Measurements from ENCODE around the gene MFAP2. TPM values are rescaled to one million over a fixed set of nuclear protein-coding genes. Genes with fewer than 3 reads are reported as not detected.

The MFAP2 gene
- total and polyA plus RNA-seq, 4 donors: 18.1 to 168 (median 81.3) TPM

DNA sequence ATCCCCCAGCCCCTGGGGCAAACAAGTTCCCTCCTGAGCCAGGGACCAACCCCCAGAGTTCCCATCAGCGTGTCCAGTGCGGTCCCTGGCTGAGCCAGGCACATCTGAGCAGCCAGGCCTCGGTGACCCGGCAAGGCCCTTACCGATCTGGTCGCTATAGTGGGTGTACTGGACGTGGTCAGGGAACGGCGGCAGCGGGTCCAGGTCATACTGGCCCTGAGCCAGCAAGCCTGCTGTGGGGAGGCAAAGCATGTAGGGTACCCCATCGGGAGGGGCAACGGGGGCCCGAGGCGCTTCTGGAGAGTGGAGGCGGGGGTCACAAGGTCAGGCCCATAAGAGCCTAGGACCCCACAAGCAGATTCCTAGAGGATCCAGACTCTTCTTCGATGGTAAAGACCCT is 3.5 kb downstream of the MFAP2 start:
- no peaks in the 10 kb centered on the region for H3K27me3 ChIP-seq (ENCODE audit: control insufficient read depth, insufficient read depth, low read length)
- 79% methylated on average over 16 of the region's 16 CpGs for WGBS (ENCODE audit: insufficient coverage)

DNA sequence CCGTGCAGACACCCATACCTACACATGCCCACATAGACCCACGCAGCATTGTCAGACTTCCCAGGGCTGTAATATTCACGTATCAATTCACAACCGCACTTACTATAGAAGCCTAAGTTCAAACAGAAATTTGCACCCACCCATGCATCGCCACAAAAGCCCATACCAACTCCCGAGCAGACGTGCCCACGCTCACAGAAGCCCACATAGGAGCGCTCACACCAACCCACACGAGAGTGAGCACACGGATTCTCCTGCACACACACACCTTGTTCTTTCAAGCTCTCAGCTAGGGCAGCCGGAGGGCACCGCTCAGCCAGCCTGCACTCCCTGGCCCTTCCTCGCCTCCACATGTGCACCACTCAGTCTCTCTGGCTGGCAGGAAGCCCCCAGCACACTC is 4.6 kb downstream of the MFAP2 start:
- Histone ChIP-seq H3K4me3 (ENCODE audit: low read depth, low read length) (no peak overlapping the region), H3K27me3 (ENCODE audit: control insufficient read depth, insufficient read depth, low read length) (no peaks in the 10 kb centered on the region), H3K27ac (ENCODE audit: low read depth, low read length) (no peak overlapping the region), H3K4me1 (ENCODE audit: control insufficient read depth, insufficient read depth, low read length) (peaks cover 52% of the 10 kb centered on the region), H3K36me3 (ENCODE audit: control insufficient read depth, insufficient read depth, low read length) (peaks cover 50% of the 10 kb centered on the region), H3K9me3 (ENCODE audit: control insufficient read depth, insufficient read depth, low read length) (no peaks in the 10 kb centered on the region)
- no peak for DNase-seq (ENCODE audit: low read depth in 4 of 6, low spot score in 6 of 6)
- 86% methylated on average over 14 of the region's 14 CpGs for WGBS (ENCODE audit: insufficient coverage)

More for the DNA sequence above, 3.5 kb downstream of the MFAP2 start:
- H3K36me3 ChIP-seq (ENCODE audit: control insufficient read depth, insufficient read depth, low read length): peaks cover 38% of the 10 kb centered on the region
- no peaks in the 10 kb centered on the region for H3K9me3 ChIP-seq (ENCODE audit: control insufficient read depth, insufficient read depth, low read length)
- no peak for DNase-seq (ENCODE audit: low read depth in 4 of 6, low spot score in 6 of 6)
- H3K4me1 ChIP-seq (ENCODE audit: control insufficient read depth, insufficient read depth, low read length): peaks cover 47% of the 10 kb centered on the region
- H3K27ac ChIP-seq (ENCODE audit: low read depth, low read length): no peak overlapping the region
- H3K4me3 ChIP-seq (ENCODE audit: low read depth, low read length): no peak overlapping the region

DNA sequence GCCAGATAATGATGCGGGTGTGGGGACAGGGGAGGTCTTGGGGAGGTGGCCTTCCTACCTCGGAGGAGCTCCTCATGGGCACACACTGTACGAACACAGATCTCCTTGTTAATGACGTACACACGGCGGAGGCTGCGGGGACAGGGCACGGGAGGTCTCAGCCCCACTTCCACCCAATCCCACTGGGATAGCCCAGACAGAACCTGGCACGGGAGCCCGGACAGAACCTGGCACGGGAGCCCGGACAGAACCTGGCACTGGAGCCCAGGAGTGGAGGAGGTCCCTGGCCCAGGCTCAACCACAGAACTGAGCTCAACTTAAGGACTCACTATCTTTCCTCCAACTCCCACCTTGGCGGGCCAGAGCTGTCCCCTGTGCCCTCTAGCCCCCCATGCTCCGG is 5.2 kb downstream of the MFAP2 start:
- Histone ChIP-seq H3K4me3 (ENCODE audit: low read depth, low read length) (no peak overlapping the region), H3K9me3 (ENCODE audit: control insufficient read depth, insufficient read depth, low read length) (no peaks in the 10 kb centered on the region), H3K4me1 (ENCODE audit: control insufficient read depth, insufficient read depth, low read length) (peaks cover 51% of the 10 kb centered on the region), H3K27ac (ENCODE audit: low read depth, low read length) (no peak overlapping the region), H3K36me3 (ENCODE audit: control insufficient read depth, insufficient read depth, low read length) (peaks cover 56% of the 10 kb centered on the region), H3K27me3 (ENCODE audit: control insufficient read depth, insufficient read depth, low read length) (no peaks in the 10 kb centered on the region)
- DNase-seq (ENCODE audit: low read depth in 4 of 6, low spot score in 6 of 6): no peak
- 78% methylated on average over 10 of the region's 14 CpGs for WGBS (ENCODE audit: insufficient coverage)

GRCh38 chr1:16973215-16973614 is 7.2 kb downstream of the MFAP2 start:
- WGBS (ENCODE audit: insufficient coverage): 89% methylated on average over 8 of the region's 9 CpGs
- Histone ChIP-seq H3K4me1 (ENCODE audit: control insufficient read depth, insufficient read depth, low read length) (peaks cover 34% of the 10 kb centered on the region), H3K36me3 (ENCODE audit: control insufficient read depth, insufficient read depth, low read length) (peaks cover 71% of the 10 kb centered on the region), H3K9me3 (ENCODE audit: control insufficient read depth, insufficient read depth, low read length) (no peaks in the 10 kb centered on the region), H3K27ac (ENCODE audit: low read depth, low read length) (no peak overlapping the region), H3K27me3 (ENCODE audit: control insufficient read depth, insufficient read depth, low read length) (no peaks in the 10 kb centered on the region), H3K4me3 (ENCODE audit: low read depth, low read length) (no peak overlapping the region)
- no peak for DNase-seq (ENCODE audit: low read depth in 4 of 6, low spot score in 6 of 6)

DNA sequence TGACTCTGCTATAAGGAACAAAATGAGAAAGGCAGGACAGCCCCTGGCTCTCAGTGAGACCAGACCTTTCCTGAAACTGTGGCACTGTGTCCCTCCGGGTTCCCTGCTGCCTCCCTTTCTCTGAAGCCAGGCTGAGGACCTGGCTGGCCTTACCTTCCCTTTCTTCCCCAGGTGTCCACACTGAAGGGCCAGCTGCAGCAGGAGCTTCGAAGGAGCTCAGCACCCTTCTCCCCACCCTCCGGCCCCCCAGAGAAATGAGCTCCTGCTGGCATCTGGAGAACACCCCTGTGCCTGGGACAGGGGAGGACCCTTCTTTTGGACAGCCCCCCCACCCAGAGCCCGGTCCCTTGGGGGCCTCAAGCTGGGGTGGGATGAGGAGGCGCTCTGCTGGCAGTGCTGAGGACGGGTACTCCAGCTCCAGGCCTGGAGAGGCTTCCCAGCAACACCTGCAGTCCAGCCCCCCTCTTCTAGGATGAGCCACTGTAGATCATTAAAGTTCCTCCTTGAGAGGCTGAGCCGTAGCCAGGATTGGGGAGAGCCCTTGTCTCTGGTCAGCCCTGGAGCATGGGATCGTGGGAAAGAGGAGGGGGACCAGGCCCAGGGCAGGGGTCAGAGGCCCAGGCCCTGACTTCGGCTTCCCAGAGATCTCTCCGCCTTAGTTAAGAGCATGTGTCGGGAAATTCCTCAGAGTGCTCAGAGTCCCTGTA is 8.1 kb downstream of the MFAP2 start:
- WGBS (ENCODE audit: insufficient coverage): 48% methylated on average over 4 of the region's 11 CpGs
- H3K27me3 ChIP-seq (ENCODE audit: control insufficient read depth, insufficient read depth, low read length): no peaks in the 10 kb centered on the region
- peaks cover 76% of the 10 kb centered on the region for H3K36me3 ChIP-seq (ENCODE audit: control insufficient read depth, insufficient read depth, low read length)
- peak overlapping the region; percentile 4 for H3K27ac ChIP-seq (ENCODE audit: low read depth, low read length)
- H3K9me3 ChIP-seq (ENCODE audit: control insufficient read depth, insufficient read depth, low read length): no peaks in the 10 kb centered on the region
- H3K4me3 ChIP-seq (ENCODE audit: low read depth, low read length): no peak overlapping the region
- DNase-seq (ENCODE audit: low read depth in 4 of 6, low spot score in 6 of 6): no peak
- H3K4me1 ChIP-seq (ENCODE audit: control insufficient read depth, insufficient read depth, low read length): peaks cover 37% of the 10 kb centered on the region

DNA sequence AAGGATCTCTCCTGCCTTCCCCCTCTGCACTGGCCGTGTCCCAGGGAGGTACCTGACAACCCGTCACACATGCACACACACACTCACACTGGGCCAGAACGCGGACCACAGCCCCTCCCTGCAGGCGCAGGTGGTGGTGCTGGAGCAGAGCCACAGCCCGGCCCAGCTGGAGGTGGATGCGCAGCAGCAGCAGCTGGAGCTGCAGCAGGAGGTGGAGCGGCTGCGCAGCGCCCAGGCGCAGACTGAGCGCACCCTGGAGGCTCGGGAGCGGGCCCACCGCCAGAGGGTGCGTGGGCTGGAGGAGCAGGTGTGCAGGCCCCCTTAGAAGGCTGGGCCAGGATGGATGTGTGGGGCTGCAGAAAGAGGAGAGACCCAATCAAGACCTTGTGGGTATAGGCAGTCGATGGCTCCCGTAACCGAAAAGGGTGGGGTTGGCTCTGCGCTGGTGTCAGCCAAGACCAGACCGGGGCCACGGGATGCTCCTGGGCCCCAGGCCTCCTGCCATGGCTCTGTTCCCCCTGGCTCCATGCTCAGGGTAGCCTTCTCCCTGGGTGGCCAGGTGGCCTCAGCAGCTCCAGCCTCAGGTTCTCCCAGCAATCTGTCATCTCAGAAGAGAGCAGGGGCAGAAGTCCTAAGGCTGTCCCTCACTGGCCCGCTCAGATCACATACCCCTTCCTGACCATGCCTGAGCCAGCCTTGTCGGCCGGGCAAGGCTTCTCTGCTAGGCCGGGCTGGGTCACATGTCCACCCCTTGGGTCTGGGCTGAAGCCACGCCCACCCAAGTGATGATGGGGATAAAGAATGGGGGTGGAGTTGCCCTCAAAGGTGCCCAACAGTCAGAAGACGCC is 8.9 kb downstream of the MFAP2 start:
- peak in 1 of 6 donors; percentile 55 for DNase-seq (ENCODE audit: low read depth in 4 of 6, low spot score in 6 of 6)
- H3K27ac ChIP-seq (ENCODE audit: low read depth, low read length): no peak overlapping the region
- no peak overlapping the region for H3K4me3 ChIP-seq (ENCODE audit: low read depth, low read length)
- peaks cover 79% of the 10 kb centered on the region for H3K36me3 ChIP-seq (ENCODE audit: control insufficient read depth, insufficient read depth, low read length)
- H3K4me1 ChIP-seq (ENCODE audit: control insufficient read depth, insufficient read depth, low read length): peaks cover 43% of the 10 kb centered on the region
- no peaks in the 10 kb centered on the region for H3K9me3 ChIP-seq (ENCODE audit: control insufficient read depth, insufficient read depth, low read length)
- no peaks in the 10 kb centered on the region for H3K27me3 ChIP-seq (ENCODE audit: control insufficient read depth, insufficient read depth, low read length)
- WGBS (ENCODE audit: insufficient coverage): 49% methylated on average over 28 of the region's 28 CpGs

DNA sequence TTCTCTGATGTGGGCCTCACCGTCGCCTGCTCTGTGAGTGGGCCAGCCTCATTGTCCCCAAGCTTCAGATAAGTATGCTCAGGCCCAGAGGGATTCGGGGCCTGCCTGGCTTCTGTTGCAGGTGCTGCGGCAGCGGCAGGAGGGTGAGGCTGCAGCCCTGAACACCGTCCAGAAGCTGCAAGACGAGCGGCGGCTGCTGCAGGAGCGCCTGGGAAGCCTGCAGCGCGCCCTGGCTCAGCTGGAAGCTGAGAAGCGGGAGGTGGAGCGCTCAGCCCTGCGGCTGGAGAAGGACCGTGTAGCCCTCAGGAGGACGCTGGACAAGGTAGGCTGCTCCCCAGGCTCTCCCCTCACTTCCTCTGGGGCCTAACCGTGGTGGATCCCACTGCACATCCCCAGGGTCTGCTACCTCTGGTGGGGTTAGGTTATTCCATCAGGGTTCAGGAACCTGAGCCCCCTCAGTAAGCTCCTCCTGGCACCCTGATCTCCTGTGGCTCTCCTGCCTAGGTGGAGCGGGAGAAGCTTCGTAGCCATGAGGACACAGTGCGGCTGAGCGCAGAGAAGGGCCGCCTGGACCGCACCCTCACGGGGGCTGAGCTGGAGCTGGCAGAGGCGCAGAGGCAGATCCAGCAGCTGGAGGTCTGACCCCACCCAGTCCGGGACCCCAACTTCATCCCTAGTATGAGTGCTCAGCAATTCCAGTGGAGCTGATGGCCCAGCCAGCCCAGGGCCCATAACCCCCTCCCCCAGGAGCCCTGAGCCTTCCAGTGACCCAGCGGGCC is 10.1 kb downstream of the MFAP2 start:
- peaks cover 34% of the 10 kb centered on the region for H3K4me1 ChIP-seq (ENCODE audit: control insufficient read depth, insufficient read depth, low read length)
- no peak for DNase-seq (ENCODE audit: low read depth in 4 of 6, low spot score in 6 of 6)
- H3K27ac ChIP-seq (ENCODE audit: low read depth, low read length): no peak overlapping the region
- H3K27me3 ChIP-seq (ENCODE audit: control insufficient read depth, insufficient read depth, low read length): no peaks in the 10 kb centered on the region
- peaks cover 80% of the 10 kb centered on the region for H3K36me3 ChIP-seq (ENCODE audit: control insufficient read depth, insufficient read depth, low read length)
- H3K9me3 ChIP-seq (ENCODE audit: control insufficient read depth, insufficient read depth, low read length): no peaks in the 10 kb centered on the region
- no peak overlapping the region for H3K4me3 ChIP-seq (ENCODE audit: low read depth, low read length)
- WGBS (ENCODE audit: insufficient coverage): 77% methylated on average over 25 of the region's 28 CpGs

DNA sequence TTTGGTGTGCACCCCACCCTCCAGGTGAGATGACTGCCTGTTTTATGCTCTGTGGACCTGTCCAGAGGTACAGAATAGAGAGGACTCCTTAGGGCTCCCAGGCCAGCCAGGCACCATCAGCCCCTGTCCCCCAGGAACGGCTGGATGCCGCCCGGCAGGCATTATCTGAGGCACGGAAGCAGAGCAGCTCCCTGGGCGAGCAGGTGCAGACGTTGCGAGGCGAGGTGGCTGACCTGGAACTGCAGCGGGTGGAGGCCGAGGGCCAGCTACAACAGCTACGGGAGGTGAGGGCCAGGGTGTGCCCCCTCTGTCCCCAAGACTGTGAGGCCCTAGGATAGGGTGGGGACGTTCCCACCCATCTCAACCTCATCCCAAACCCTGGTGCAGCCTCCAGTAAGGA is 10.8 kb downstream of the MFAP2 start:
- H3K27me3 ChIP-seq (ENCODE audit: control insufficient read depth, insufficient read depth, low read length): no peaks in the 10 kb centered on the region
- WGBS (ENCODE audit: insufficient coverage): 83% methylated on average over 10 of the region's 12 CpGs
- peaks cover 32% of the 10 kb centered on the region for H3K4me1 ChIP-seq (ENCODE audit: control insufficient read depth, insufficient read depth, low read length)
- no peak overlapping the region for H3K4me3 ChIP-seq (ENCODE audit: low read depth, low read length)
- H3K27ac ChIP-seq (ENCODE audit: low read depth, low read length): no peak overlapping the region
- no peak for DNase-seq (ENCODE audit: low read depth in 4 of 6, low spot score in 6 of 6)
- peaks cover 81% of the 10 kb centered on the region for H3K36me3 ChIP-seq (ENCODE audit: control insufficient read depth, insufficient read depth, low read length)
- no peaks in the 10 kb centered on the region for H3K9me3 ChIP-seq (ENCODE audit: control insufficient read depth, insufficient read depth, low read length)

DNA sequence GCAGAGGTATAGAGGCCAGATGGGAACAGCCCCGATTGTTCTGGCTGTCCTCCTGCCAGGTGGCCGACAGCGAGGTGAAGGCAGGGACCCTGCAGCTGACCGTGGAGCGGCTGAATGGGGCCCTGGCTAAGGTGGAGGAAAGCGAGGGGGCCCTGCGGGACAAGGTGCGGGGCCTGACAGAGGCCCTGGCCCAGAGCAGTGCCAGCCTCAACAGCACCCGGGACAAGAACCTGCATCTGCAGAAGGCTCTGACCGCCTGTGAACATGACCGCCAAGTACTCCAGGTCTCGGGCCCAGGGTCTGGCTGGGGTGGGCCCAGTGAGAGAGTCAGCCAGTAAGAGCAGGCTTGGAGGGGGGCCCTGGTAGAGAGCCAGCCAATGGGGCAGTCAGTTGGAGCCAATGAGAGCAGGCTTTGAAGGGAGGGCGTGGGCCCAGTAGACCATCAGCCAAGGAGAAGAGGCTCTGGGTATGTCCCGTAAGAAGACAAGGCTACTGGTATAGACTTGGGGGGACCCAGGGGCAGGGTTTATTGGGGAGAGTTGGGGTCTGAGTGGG is 11.3 kb downstream of the MFAP2 start:
- Histone ChIP-seq H3K27me3 (ENCODE audit: control insufficient read depth, insufficient read depth, low read length) (no peaks in the 10 kb centered on the region), H3K4me3 (ENCODE audit: low read depth, low read length) (no peak overlapping the region), H3K27ac (ENCODE audit: low read depth, low read length) (no peak overlapping the region), H3K36me3 (ENCODE audit: control insufficient read depth, insufficient read depth, low read length) (peaks cover 81% of the 10 kb centered on the region), H3K4me1 (ENCODE audit: control insufficient read depth, insufficient read depth, low read length) (peaks cover 32% of the 10 kb centered on the region), H3K9me3 (ENCODE audit: control insufficient read depth, insufficient read depth, low read length) (no peaks in the 10 kb centered on the region)
- DNase-seq (ENCODE audit: low read depth in 4 of 6, low spot score in 6 of 6): no peak
- WGBS (ENCODE audit: insufficient coverage): 84% methylated on average over 14 of the region's 14 CpGs
